CD4-positive, alpha-beta T cell treated with Interferon alpha-2 for 1 hour (primary cell): ENCODE results near the gene MEGF8.

Experiments
- DNase-seq, 2 donors: peaks; one replicate each; pipeline ENCODE4 v3.0.0-alpha.2; 2020 to 2022

The MEGF8 gene

DNA sequence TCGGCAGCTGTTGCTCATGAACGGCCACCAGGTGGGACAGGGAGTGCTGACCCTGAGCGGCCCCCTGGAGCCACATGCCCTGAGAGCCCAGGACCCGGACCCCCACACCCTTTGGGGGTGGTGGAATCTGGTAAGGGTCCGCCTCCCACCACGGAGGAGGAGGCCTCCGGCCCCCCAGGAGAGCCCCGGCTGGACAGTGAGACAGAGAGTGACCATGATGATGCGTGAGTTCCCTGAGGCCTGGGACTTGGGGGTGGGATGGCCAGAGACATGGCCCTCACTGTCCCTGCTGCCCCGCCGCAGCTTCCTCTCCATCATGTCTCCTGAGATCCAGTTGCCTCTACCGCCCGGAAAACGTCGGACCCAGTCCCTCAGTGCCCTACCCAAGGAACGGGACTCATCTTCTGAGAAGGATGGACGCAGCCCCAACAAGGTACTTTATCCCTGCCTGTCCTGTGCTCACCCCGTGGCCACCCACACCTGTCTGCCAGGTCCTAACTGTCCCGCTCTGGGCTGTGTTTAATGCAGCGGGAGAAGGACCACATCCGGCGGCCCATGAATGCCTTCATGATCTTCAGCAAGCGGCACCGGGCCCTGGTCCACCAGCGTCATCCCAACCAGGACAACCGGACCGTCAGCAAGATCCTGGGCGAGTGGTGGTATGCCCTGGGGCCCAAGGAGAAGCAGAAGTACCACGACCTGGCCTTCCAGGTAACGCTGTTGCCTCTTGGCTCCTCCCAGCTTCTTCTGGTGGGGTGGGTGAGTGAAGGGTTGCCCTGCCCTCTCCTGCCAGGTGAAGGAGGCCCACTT lies 38.2 kb upstream of the MEGF8 start:
- DNase-seq, result no peak

DNA sequence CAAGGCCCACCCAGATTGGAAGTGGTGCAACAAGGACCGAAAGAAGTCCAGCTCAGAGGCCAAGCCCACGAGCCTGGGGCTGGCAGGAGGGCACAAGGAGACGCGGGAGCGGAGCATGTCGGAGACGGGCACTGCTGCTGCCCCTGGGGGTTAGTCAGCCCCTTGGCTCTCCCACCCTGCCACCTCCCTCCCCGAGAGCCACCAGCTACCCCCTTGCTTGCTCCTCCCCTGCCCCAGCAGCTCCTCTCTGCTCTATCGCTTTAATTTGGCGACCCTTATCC lies 37.7 kb upstream of the MEGF8 start:
- no peak for DNase-seq

DNA sequence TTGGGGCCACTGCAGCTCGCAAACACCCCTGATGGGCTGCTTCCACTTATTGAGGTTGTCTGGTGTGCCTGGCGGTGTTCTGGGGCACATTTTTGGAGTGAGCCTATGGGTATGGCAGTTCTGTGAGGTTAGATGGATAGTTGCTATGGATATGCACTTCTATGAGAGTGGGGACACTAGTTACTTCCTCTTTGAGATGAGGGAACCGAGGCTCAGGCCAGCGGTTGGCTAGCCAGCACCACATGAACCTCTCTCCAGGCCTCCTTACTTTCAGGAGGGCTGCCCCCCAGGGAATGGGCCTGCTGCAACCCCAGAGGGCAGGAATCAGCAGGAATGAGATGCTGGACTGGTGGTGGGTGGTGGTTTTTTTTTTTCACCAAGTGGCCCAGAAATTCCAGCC lies 37.0 kb upstream of the MEGF8 start:
- DNase-seq, result no peak

DNA sequence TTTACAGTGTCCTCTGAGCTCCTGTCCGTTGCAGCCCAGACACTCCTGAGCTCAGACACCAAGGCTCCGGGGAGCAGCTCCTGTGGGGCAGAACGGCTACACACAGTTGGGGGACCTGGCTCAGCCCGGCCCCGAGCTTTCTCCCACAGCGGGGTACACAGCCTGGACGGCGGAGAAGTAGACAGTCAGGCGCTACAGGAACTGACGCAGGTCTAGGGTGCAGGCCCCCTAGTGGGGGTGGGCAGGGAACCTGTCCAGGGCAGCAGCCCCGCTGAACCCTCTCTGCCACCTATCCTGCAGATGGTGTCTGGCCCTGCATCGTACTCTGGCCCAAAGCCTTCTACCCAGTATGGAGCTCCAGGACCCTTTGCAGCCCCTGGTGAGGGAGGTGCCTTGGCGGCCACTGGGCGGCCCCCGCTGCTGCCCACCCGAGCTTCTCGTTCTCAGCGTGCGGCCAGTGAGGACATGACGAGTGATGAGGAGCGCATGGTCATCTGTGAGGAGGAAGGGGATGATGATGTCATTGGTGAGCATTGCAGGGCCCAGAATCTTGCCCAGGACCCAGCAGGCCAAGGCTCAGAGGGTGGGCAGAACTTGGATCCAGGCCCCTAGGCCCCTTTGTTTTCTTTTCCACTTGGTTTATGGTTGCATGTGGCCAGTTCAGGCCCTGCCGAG lies 36.4 kb upstream of the MEGF8 start:
- DNase-seq, result no peak

DNA sequence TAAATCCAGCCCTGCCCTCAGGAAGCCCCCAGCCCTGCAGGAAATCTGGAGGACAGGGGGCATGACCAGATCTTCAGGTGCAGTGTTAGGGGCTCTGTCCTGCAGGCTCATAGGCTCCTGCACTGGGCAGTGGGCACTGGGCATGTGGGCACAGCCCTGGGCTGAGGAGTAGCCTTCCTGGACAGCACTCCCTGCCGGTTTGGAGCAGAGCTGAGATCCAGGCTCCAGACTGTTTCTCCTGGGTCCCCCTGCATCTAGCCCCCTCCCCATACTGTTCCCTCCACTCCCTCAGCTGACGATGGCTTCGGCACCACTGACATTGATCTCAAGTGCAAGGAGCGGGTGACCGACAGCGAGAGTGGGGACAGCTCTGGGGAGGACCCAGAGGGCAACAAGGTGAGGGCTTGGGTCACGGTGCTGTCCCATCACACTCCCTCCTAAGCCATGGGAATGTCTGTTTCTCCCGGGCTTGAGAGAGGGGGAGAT lies 35.8 kb upstream of the MEGF8 start:
- DNase-seq, result no peak

DNA sequence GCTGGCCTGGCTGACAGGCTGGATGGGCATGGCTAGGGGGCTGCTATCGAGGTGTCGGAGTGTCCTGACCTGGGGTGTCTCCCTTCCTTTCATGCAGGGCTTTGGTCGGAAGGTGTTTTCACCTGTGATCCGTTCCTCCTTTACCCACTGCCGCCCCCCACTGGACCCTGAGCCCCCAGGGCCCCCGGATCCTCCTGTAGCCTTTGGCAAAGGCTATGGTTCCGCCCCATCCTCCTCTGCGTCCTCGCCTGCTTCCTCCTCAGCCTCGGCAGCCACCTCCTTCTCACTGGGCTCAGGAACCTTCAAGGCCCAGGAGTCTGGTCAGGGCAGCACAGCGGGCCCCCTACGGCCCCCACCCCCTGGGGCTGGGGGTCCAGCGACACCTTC lies 35.3 kb upstream of the MEGF8 start:
- no peak for DNase-seq

DNA sequence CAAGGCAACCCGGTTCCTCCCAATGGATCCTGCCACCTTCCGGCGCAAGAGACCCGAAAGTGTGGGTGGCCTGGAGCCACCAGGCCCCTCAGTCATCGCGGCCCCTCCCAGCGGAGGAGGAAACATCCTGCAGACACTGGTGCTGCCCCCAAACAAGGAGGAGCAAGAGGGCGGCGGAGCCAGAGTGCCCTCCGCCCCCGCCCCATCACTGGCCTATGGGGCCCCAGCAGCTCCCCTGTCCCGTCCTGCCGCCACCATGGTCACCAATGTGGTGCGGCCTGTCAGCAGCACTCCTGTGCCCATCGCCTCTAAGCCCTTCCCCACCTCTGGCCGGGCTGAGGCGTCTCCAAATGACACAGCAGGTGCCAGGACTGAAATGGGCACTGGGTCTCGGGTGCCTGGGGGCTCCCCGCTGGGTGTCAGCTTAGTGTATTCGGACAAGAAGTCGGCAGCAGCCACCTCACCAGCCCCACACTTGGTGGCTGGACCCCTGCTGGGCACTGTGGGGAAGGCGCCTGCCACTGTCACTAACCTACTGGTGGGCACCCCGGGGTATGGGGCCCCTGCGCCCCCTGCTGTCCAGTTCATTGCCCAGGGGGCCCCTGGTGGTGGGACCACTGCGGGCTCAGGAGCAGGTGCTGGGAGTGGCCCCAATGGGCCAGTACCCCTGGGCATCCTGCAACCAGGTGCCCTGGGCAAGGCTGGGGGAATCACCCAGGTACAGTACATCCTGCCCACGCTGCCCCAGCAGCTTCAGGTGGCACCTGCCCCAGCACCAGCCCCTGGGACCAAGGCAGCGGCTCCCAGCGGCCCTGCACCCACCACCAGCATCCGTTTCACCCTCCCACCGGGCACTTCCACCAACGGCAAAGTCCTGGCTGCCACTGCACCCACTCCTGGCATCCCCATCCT lies 34.7 kb upstream of the MEGF8 start:
- peak; percentile 62 to 72 for DNase-seq

DNA sequence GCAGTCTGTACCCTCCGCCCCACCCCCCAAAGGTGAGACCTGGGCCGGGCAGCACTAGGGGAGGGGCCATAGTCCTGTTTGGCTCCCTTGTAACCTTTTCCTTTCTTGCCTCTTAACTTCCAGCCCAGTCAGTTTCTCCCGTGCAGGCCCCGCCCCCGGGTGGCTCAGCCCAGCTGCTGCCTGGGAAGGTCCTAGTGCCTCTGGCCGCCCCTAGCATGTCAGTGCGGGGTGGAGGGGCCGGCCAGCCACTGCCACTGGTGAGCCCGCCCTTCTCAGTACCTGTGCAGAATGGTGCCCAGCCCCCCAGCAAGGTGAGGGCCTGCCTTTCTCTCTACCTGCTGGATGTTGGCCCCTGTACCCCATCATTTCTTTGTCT lies 34.0 kb upstream of the MEGF8 start:
- no peak for DNase-seq

DNA sequence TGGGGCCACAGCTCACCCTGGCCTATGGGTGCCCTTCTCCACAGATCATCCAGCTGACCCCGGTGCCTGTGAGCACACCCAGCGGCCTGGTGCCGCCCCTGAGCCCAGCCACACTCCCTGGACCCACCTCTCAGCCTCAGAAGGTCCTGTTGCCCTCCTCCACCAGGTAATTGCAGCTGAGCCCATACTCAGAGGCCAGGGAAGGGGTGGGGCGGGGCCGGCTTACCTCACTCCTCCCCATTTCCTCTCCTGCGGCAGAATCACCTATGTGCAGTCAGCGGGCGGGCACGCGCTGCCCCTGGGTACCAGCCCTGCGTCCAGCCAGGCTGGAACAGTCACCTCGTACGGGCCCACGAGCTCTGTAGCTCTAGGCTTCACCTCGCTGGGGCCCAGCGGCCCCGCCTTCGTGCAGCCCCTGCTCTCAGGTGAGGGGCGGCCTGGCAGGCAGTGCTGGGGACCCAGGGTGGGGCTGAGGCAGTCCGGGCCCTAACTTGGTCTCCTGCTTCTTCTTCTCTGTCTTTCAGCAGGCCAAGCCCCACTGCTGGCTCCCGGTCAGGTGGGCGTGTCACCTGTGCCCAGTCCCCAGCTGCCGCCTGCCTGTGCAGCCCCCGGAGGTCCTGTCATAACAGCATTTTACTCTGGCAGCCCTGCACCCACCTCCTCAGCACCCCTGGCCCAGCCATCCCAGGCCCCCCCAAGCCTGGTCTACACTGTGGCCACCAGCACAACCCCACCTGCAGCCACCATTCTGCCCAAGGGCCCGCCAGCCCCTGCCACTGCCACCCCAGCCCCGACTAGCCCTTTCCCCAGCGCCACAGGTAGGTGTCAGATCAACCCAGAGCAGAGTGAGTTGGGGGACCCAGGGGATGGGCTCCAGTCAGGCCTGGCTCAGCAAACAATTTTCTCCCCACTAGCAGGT lies 33.1 kb upstream of the MEGF8 start:
- DNase-seq, result no peak

DNA sequence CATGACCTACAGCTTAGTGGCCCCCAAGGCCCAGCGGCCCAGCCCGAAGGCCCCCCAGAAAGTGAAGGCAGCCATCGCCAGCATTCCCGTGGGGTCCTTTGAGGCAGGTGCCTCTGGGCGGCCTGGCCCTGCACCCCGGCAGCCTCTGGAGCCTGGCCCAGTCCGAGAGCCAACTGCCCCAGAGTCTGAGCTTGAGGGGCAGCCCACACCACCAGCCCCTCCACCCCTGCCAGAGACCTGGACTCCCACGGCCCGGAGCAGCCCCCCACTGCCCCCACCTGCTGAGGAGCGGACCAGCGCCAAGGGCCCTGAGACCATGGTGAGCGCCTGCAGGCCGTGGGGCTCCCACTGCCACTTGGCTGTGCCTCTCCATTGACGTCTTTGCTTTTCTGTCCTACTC lies 32.5 kb upstream of the MEGF8 start:
- DNase-seq, result no peak

DNA sequence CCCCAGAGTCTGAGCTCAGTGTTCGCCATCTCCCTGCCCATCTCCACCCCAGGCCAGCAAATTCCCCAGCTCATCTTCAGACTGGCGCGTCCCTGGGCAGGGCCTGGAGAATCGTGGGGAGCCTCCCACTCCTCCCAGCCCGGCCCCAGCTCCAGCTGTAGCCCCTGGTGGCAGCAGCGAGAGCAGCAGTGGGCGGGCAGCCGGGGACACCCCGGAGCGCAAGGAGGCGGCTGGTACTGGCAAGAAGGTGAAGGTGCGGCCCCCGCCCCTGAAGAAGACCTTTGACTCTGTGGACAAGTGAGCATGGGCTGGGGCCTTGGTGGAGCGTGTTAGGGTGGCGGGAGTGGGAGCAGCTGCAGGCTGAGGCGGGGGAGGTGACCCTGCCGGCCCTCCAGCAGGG lies 31.9 kb upstream of the MEGF8 start:
- no peak for DNase-seq

DNA sequence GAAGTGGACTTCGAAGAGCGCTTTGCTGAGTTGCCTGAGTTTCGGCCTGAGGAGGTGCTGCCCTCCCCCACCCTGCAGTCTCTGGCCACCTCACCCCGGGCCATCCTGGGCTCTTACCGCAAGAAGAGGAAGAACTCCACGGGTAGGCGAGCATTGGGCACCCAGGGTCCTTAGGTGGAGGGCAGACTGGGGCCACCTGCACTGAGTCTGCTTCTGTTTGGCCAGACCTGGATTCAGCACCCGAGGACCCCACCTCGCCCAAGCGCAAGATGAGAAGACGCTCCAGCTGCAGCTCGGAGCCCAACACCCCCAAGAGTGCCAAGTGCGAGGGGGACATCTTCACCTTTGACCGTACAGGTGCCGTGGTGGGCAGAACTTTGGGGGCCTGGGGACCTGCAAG lies 31.5 kb upstream of the MEGF8 start:
- DNase-seq, result no peak

DNA sequence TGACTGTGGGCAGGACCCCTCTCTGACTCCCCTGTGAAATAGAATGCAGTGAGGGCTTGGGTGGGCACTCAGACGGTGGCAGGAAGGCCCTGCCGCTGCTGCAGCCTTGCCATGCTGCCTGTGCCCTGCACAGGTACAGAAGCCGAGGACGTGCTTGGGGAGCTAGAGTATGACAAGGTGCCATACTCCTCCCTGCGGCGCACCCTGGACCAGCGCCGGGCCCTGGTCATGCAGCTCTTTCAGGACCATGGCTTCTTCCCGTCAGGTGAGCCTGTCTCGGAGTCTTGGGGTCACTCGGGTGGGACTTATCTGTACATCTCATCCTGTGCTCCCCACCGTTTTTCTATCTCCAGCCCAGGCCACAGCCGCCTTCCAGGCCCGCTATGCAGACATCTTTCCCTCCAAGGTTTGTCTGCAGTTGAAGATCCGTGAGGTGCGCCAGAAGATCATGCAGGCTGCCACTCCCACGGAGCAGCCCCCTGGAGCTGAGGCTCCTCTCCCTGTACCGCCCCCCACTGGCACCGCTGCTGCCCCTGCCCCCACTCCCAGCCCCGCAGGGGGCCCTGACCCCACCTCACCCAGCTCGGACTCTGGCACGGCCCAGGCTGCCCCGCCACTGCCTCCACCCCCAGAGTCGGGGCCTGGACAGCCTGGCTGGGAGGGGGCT lies 30.8 kb upstream of the MEGF8 start:
- no peak for DNase-seq

DNA sequence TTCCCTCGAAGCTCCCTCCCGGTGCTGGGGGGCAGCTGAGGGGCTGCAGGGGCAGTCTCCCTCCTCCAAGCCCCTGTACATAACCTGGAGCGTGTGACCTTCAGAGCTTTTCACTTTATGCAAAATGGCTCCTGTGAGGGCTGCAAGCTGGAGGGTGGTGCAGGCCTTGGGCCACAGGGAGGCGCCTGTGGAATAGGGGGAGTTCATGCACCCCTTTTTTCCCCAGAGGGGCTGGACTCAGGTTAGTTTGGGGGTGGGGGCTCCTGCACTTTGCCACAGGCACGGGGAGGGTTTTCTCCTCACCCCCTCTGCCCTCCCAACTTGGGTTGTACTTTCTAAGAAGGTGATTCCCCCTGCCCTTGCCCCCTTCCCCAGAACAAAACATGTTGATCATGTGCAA lies 30.1 kb upstream of the MEGF8 start:
- DNase-seq, result no peak

DNA sequence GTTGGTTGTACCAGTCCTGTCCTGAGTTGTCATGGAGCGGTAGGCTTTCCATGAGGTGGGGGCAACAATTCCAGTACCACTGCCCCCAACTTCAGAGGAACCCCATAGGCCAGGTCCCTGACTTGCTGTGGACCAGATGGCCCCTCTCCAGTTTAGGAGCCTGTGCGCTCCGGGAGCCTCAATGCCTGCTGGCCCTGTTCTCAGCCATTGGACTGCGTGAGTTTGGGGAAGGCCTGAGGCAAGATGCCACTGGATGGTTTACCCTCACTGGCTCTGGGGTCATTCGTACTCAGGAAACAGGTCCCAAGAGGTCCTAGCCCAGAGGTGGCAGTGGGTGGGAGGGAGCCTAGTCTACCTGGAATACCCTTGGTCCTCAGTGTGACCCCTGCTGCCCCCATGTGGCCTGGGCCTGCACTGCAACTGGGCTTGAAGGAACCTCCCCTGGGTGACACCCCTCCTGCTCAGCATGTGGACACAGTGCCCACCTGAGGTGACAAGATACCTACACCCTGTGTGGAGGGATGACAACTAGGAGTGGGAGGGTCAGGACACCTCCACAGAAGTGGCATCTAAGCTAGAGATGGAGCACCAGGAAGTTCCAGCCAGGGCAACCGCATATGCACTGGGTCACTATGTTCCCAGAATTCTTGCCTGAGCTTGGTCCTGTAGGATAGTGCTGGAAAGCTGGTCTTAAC lies 29.5 kb upstream of the MEGF8 start:
- peak; percentile 86 to 90 for DNase-seq

DNA sequence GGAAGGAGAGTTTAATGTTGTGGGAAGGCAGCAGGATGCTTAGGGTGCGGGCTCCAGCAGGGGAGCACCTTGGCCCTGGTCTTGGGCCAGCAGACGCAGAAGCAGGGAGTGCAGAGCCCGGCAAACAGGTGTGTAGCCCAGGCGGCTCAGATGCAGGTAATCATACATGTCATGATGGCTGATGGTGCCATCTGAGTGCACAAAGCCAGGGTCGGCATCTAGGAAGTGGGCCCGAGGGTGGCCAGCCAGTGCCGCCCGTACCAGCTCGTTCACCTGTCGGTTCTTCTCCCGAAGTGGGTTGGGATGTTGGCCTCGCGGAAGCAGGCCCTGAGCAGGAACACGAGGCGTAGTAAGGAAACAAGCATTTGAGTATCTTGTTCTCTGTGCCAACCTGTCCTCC lies 28.4 kb upstream of the MEGF8 start:
- no peak for DNase-seq

DNA sequence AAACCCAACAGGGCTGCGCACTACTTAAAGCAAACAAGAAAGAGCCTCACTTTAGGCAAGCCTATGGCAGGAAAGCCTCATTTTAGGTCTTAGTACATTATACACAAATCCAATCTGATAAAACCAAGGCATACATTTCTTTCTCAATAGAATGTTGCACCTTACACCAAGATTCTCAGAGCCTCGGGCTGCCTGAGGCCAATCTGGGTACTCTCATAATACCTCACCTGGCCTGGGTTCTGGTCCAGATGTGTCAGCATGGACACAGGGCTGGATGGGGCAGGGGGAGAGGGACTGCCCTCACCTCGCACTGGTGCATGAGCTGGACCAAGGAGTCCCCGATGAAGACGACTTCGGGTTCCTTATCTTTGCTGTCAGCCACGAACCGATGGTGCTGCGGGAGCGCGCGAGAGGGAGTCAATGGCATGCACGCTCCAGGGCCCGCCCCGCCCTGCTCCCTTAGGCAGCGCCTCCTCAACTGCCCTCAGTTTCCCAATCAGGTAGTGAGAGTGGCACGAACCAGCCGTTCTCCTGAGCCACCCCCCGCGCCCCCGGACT lies 23.7 kb upstream of the MEGF8 start, which contains the start of gene PRR19:
Gene PRR19, plus strand, starts transcription at position 487 of the 558 bp plus-strand sequence. CDS start 7,453 bp downstream, outside the sequence.
- DNase-seq, result no peak

DNA sequence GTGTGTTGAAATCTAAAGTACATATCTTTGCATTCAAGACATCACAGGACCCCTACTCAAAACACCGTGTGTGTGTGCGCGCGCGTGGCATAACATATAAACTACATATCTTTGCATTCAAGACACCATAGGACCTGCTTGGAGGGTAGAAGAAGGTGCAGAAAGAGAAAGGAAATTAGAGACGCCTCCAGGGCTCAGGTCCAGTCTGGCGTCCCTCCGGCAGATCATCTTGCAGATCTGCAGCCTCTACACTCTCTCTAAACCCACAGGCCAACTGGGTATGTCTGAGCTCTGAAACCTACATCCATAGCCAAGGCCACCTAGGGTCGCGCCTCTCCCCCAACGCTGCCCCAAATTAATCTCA lies 22.4 kb upstream of the MEGF8 start:
- DNase-seq, result no peak

DNA sequence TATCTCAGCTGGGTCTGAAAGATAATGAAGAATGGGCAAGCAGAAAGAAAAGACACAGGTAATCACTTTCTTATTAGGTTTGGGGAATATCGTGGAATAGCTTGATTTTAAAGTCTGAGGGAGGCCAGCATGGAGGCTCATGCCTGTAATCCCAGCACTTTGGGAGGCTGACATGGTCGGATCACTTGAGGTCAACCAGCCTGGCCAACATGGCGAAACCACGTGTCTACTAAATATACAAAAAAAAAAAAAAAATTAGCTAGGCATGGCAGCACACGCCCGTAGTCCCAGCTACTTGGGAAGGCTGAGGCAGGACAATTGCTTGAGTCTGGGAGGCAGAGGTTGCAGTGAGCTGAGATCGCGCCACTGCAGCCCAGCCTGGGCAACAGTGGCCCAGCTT lies 21.6 kb upstream of the MEGF8 start:
- DNase-seq, result no peak

DNA sequence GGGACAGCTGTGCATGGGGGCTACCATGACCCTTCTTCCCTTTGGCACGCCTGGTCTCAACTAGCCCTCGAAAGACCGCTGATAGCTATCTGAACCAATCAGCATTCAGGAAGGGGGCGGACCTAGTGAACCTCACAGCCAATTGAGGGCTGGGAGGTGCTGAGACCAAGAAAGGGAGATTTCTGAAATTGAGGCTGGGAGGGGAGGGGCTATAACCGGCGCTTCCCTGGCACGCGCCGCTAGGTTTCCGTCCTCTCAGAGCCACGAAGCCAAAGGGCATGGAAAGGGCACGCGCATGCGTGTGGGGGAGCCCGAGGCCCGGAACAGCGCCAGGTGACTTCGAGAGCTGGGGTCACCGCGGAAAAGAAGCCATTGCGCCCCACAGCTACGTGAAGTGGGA lies 18.8 kb upstream of the MEGF8 start:
- DNase-seq, result peak in 1 of 2 donors; percentile 46

DNA sequence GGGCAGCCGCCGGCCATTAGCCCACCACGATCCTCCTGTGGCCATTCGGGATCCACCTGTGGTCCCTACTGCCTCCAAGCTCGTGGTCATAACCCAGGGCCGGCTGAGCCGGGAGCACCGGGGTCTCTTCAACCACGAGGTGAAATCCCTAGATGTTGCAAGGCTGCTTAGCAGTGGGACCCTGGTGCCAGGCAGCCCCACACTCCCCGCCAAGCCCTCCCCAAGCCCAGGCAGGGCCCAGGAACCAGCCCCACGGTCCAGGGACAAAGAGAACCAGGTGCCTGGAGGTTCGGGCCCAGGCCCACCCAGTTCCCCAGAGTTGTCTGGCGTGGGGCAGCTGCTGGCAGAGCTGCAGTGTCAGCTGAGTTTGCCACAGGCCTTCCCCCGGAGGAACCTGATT lies 15.7 kb upstream of the MEGF8 start:
- no peak for DNase-seq
